ENCODE measurements around the gene SCN4A. TPM values are rescaled to one million over a fixed set of nuclear protein-coding genes. Genes with fewer than 3 reads are reported as not detected.
"Not testable (repeated sequence)": the region's sequence is repeated elsewhere in the genome, so short reads cannot be mapped to it uniquely, and the experiment has no call there.

SCN4A gene
- total RNA-seq, 6 donors from 2014 or later, result under 0.01 to 0.44 (median 0.20) TPM; not detected in 3

- 78 to 84% methylated on average over 5 of the region's 5 CpGs for WGBS, 2 donors
Observed at GRCh38 chr17:64008346-64008745, 35.6 kb upstream of the SCN4A start.

GRCh38 chr17:64007838-64008282 is 35.1 kb upstream of the SCN4A start:
- WGBS, 2 donors, result 57% methylated on average over 5 of the region's 5 CpGs; no CpG with 5 or more reads in 1 of the 2 donors
- no peak for ATAC-seq (ENCODE audit: low FRiP score in 2 of 2)
- no peaks in the 10 kb centered on the region for H3K9me3 ChIP-seq
- no peaks in the 10 kb centered on the region for H3K27me3 ChIP-seq
- H3K36me3 ChIP-seq, result peaks cover 0 to 23% (median 10%) of the 10 kb centered on the region in 4 donors
- H3K4me1 ChIP-seq, result peaks cover 39 to 55% (median 51%) of the 10 kb centered on the region in 4 donors
- peak in 1 of 2 donors; percentile 50 for DNase-seq
- no peak overlapping the region for H3K4me3 ChIP-seq
- TF ChIP-seq POLR2AphosphoS5 (IDR thresholded peaks at IDR 0.05) (peak; percentile 23 to 64), POLR2A (IDR thresholded peaks at IDR 0.05) (no peak), EP300 (IDR thresholded peaks at IDR 0.05) (peak in 2 of 4 donors; percentile 28 to 58)
- peak overlapping the region; percentile 57 to 83 (median 72) for H3K27ac ChIP-seq

More at GRCh38 chr17:64008346-64008745, 35.6 kb upstream of the SCN4A start:
- Histone ChIP-seq H3K27me3 (no peaks in the 10 kb centered on the region), H3K27ac (peak overlapping the region; percentile 57 to 83 (median 72)), H3K4me1 (peaks cover 42 to 55% (median 51%) of the 10 kb centered on the region in 4 donors), H3K4me3 (no peak overlapping the region), H3K36me3 (peaks cover 0 to 18% (median 6%) of the 10 kb centered on the region in 4 donors), H3K9me3 (no peaks in the 10 kb centered on the region)
- ATAC-seq (ENCODE audit: low FRiP score in 2 of 2), result no peak
- TF ChIP-seq POLR2A (IDR thresholded peaks at IDR 0.05), result no peak
- TF ChIP-seq POLR2AphosphoS5 (IDR thresholded peaks at IDR 0.05), result no peak
- no peak for TF ChIP-seq CTCF (IDR thresholded peaks at IDR 0.05)
- no peak for TF ChIP-seq EP300 (IDR thresholded peaks at IDR 0.05)
- DNase-seq, result peak in 1 of 2 donors; percentile 16

- 83 to 86% methylated on average over 4 of the region's 5 CpGs for WGBS, 2 donors
Observed at GRCh38 chr17:64007089-64007837, 34.5 kb upstream of the SCN4A start.

GRCh38 chr17:64006361-64007088 is 33.8 kb upstream of the SCN4A start:
- 60% methylated on average over 6 to 13 of the region's 13 CpGs for WGBS, 2 donors
- H3K4me1 ChIP-seq, result peaks cover 51 to 63% (median 57%) of the 10 kb centered on the region in 4 donors
- H3K9me3 ChIP-seq, result no peaks in the 10 kb centered on the region
- H3K27ac ChIP-seq, result peak overlapping the region; percentile 70 to 86 (median 81)
- H3K27me3 ChIP-seq, result no peaks in the 10 kb centered on the region
- H3K36me3 ChIP-seq, result peaks cover 0 to 31% (median 12%) of the 10 kb centered on the region in 4 donors
- peak in 1 of 2 donors; percentile 55 for DNase-seq
- peak in 1 of 2 donors; percentile 54 for ATAC-seq (ENCODE audit: low FRiP score in 2 of 2)
- H3K4me3 ChIP-seq, result peak overlapping the region; percentile 25 to 49 (median 35)
- peak; percentile 10 to 96 (median 78) for TF ChIP-seq EP300 (IDR thresholded peaks at IDR 0.05)
- TF ChIP-seq POLR2A (IDR thresholded peaks at IDR 0.05), result peak in 2 of 4 donors; percentile 15 to 30
- TF ChIP-seq POLR2AphosphoS5 (IDR thresholded peaks at IDR 0.05), result peak; percentile 91 to 93
- TF ChIP-seq CTCF (IDR thresholded peaks at IDR 0.05), result no peak

More at GRCh38 chr17:64007089-64007837, 34.5 kb upstream of the SCN4A start:
- not testable (repeated sequence) for H3K4me3 ChIP-seq; H3K27me3 ChIP-seq; H3K9me3 ChIP-seq; ATAC-seq (ENCODE audit: low FRiP score in 2 of 2); DNase-seq
- Histone ChIP-seq H3K4me1 (peaks cover 45 to 56% (median 52%) of the 10 kb centered on the region in 4 donors), H3K36me3 (peaks cover 0 to 29% (median 12%) of the 10 kb centered on the region in 4 donors), H3K27ac (peak overlapping the region; percentile 57 to 83 (median 72))

GRCh38 chr17:64005734-64006167 is 33.0 kb upstream of the SCN4A start:
- no peak for TF ChIP-seq CTCF (IDR thresholded peaks at IDR 0.05)
- peak in 1 of 2 donors; percentile 68 for TF ChIP-seq POLR2AphosphoS5 (IDR thresholded peaks at IDR 0.05)
- whole genome bisulfite sequencing, 2 donors, result 30 to 35% methylated on average over 6 of the region's 6 CpGs
- Histone ChIP-seq H3K9me3 (no peaks in the 10 kb centered on the region), H3K4me3 (peak overlapping the region; percentile 25 to 49 (median 35)), H3K4me1 (peaks cover 54 to 71% (median 65%) of the 10 kb centered on the region in 4 donors), H3K27ac (peak overlapping the region; percentile 70 to 86 (median 81)), H3K27me3 (no peaks in the 10 kb centered on the region), H3K36me3 (peaks cover 0 to 31% (median 12%) of the 10 kb centered on the region in 4 donors)
- DNase-seq, result peak in 1 of 2 donors; percentile 72
- peak in 1 of 2 donors; percentile 50 for ATAC-seq (ENCODE audit: low FRiP score in 2 of 2)

Data from upper lobe of left lung (tissue), 6 donors.